Neural progenitor cell (in vitro differentiated cells): ENCODE results near the gene HIRA.

Experiments used
- EZH2 ChIP-seq: fragments of 200-600 bp; sonication (generic); IDR thresholded peaks from 2 replicates; pipeline ENCODE4 v1.6.1; 2017; ENCODE audit warnings: antibody characterized with exemption, mild to moderate bottlenecking, moderate library complexity
- TF ChIP-seq, protein P1 (sequence below): fragments of 200-600 bp; sonication (generic); IDR thresholded peaks from 2 replicates; pipeline ENCODE4 v1.5.1; 2017; ENCODE audit warnings: antibody characterized with exemption, mild to moderate bottlenecking

- TF ChIP-seq, protein P1, sequence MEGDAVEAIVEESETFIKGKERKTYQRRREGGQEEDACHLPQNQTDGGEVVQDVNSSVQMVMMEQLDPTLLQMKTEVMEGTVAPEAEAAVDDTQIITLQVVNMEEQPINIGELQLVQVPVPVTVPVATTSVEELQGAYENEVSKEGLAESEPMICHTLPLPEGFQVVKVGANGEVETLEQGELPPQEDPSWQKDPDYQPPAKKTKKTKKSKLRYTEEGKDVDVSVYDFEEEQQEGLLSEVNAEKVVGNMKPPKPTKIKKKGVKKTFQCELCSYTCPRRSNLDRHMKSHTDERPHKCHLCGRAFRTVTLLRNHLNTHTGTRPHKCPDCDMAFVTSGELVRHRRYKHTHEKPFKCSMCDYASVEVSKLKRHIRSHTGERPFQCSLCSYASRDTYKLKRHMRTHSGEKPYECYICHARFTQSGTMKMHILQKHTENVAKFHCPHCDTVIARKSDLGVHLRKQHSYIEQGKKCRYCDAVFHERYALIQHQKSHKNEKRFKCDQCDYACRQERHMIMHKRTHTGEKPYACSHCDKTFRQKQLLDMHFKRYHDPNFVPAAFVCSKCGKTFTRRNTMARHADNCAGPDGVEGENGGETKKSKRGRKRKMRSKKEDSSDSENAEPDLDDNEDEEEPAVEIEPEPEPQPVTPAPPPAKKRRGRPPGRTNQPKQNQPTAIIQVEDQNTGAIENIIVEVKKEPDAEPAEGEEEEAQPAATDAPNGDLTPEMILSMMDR, result no peak
- TF ChIP-seq EZH2, result no peak
Measured at GRCh38 chr22:19394274-19395050, 37.1 kb downstream of the HIRA start.
